HG03342 (cell line): ENCODE measurements around the gene DNASE1L1.
"Not testable (repeated sequence)": the region's sequence is repeated elsewhere in the genome, so short reads cannot be mapped to it uniquely, and the experiment has no call there.

Source experiments
- ATAC-seq: cut with Tn5 transposase; IDR thresholded peaks from one replicate; pipeline ENCODE4 v1.9.1; 2021; ENCODE audit warnings: mild to moderate bottlenecking, moderate library complexity; ENCODE audit not compliant: unreplicated experiment

DNASE1L1 gene

GRCh38 chrX:154408659-154409221 lies 314 bp downstream of the DNASE1L1 start:
- no peak for ATAC-seq

GRCh38 chrX:154404625-154405192 lies 4.3 kb downstream of the DNASE1L1 start:
- no peak for ATAC-seq

- no peak for ATAC-seq
Observed at GRCh38 chrX:154403858-154404257, 5.2 kb downstream of the DNASE1L1 start.

GRCh38 chrX:154403192-154403591 lies 5.9 kb downstream of the DNASE1L1 start:
- ATAC-seq, result no peak

GRCh38 chrX:154402622-154403127 lies 6.4 kb downstream of the DNASE1L1 start:
- ATAC-seq, result no peak

- no peak for ATAC-seq
Observed at GRCh38 chrX:154401918-154402621, 7.0 kb downstream of the DNASE1L1 start.

GRCh38 chrX:154401045-154401799 lies 7.8 kb downstream of the DNASE1L1 start:
- no peak for ATAC-seq

GRCh38 chrX:154400369-154400817 lies 8.7 kb downstream of the DNASE1L1 start:
- ATAC-seq, result not testable (repeated sequence)

GRCh38 chrX:154399527-154400368 lies 9.3 kb downstream of the DNASE1L1 start:
- ATAC-seq, result no peak

GRCh38 chrX:154398668-154399526 lies 10.2 kb downstream of the DNASE1L1 start:
- ATAC-seq, result peak; percentile 18

GRCh38 chrX:154397888-154398667 lies 11.0 kb downstream of the DNASE1L1 start, which contains the start of gene RPL10:
Gene RPL10 (plus strand): TSS chrX:154398377. CDS start chrX:154398520, 143 bp downstream.
- peak; percentile 68 for ATAC-seq

GRCh38 chrX:154396973-154397887 lies 11.8 kb downstream of the DNASE1L1 start:
- ATAC-seq, result peak; percentile 37

GRCh38 chrX:154396363-154396762 lies 12.7 kb downstream of the DNASE1L1 start:
- not testable (repeated sequence) for ATAC-seq

GRCh38 chrX:154389812-154390747 lies 19.0 kb downstream of the DNASE1L1 start:
- ATAC-seq, result peak; percentile 63

- not testable (repeated sequence) for ATAC-seq
Observed at GRCh38 chrX:154388649-154389048, 20.4 kb downstream of the DNASE1L1 start.

- ATAC-seq, result not testable (repeated sequence)
Observed at GRCh38 chrX:154388094-154388493, 21.0 kb downstream of the DNASE1L1 start.
